ENCODE measurements around the gene SORCS3. TPM values are rescaled to one million over a fixed set of nuclear protein-coding genes. Genes with fewer than 3 reads are reported as not detected.

SORCS3 gene
- total and polyA plus RNA-seq, 9 of the 15 experiments (the other 6 are each of a cell fraction or from before 2014, with no cell fraction given): not detected

GRCh38 chr10:104910712-104911111 is 269.6 kb downstream of the SORCS3 start:
- FAIRE-seq (no peak), DNase-seq (ENCODE audit: extremely low read depth in 1 of 4, low spot score in 3 of 4) (no peak), ATAC-seq (no peak)
- ChIA-PET CTCF (ENCODE audit: low intra/inter-chr PET ratio) (no interaction called here), POLR2A (no interaction called here)
- no peak overlapping the region for H3K9ac ChIP-seq (ENCODE audit: insufficient read depth in 1 of 2, low read depth in 2 of 2, low read length in 2 of 2)
- no peak for TF ChIP-seq FOXK2 (conservative IDR thresholded peaks at IDR 0.05 in 1 of 2, IDR thresholded peaks at IDR 0.05 in 1 of 2; ENCODE audit: low read depth in 2 of 2)
- peak; percentile 50 for TF ChIP-seq NFIC (IDR thresholded peaks at IDR 0.05)
- no TSS peak for BruUV-seq (replicated peaks)
- H3K27me3 ChIP-seq (ENCODE audit: control insufficient read depth in 2 of 2, insufficient read depth in 2 of 2, low read length in 2 of 2): no peaks in the 10 kb centered on the region
- in situ Hi-C loops (cut with MboI): no loop called here
- H3K27ac ChIP-seq (ENCODE audit: extremely low read depth, low read depth, low read length): no peak overlapping the region
- no peak overlapping the region for H3K4me3 ChIP-seq
- 0% methylated on average over 3 of the region's 3 CpGs for WGBS (ENCODE audit: insufficient coverage, low coverage, missing lambda C conversion rate)
- H3K79me2 ChIP-seq (ENCODE audit: control insufficient read depth, insufficient read depth, low read length): no peaks in the 10 kb centered on the region
- no peaks in the 10 kb centered on the region for H3K9me1 ChIP-seq (ENCODE audit: control insufficient read depth, insufficient read depth, low read length)
- no peak overlapping the region for H3K4me2 ChIP-seq (ENCODE audit: insufficient read depth, low read length)
- no peaks in the 10 kb centered on the region for H3K4me1 ChIP-seq (replicated peaks in 1 of 2; ENCODE audit: control insufficient read depth in 2 of 2, insufficient read depth in 2 of 2, low read length in 2 of 2)
- H2AFZ ChIP-seq (ENCODE audit: low read depth, low read length): no peak overlapping the region
- H4K20me1 ChIP-seq (replicated peaks; ENCODE audit: control insufficient read depth, insufficient read depth, low read length): no peaks in the 10 kb centered on the region
- no peaks in the 10 kb centered on the region for H3K9me3 ChIP-seq (replicated peaks; ENCODE audit: control insufficient read depth, insufficient read depth, low read depth, low read length)
- intact Hi-C loops (cut with micrococcal nuclease): no loop called here
- no peaks in the 10 kb centered on the region for H3K36me3 ChIP-seq (ENCODE audit: control insufficient read depth, insufficient read depth, low read length)

- Histone ChIP-seq H3K4me3 (no peak overlapping the region), H3K4me1 (replicated peaks in 1 of 2; ENCODE audit: control insufficient read depth in 2 of 2, insufficient read depth in 2 of 2, low read length in 2 of 2) (no peaks in the 10 kb centered on the region), H3K9me1 (ENCODE audit: control insufficient read depth, insufficient read depth, low read length) (no peaks in the 10 kb centered on the region), H2AFZ (ENCODE audit: low read depth, low read length) (no peak overlapping the region), H3K36me3 (ENCODE audit: control insufficient read depth, insufficient read depth, low read length) (no peaks in the 10 kb centered on the region), H3K4me2 (ENCODE audit: insufficient read depth, low read length) (no peak overlapping the region), H3K79me2 (ENCODE audit: control insufficient read depth, insufficient read depth, low read length) (no peaks in the 10 kb centered on the region), H3K9ac (ENCODE audit: insufficient read depth in 1 of 2, low read depth in 2 of 2, low read length in 2 of 2) (no peak overlapping the region), H3K9me3 (replicated peaks; ENCODE audit: control insufficient read depth, insufficient read depth, low read depth, low read length) (no peaks in the 10 kb centered on the region), H3K27me3 (ENCODE audit: control insufficient read depth in 2 of 2, insufficient read depth in 2 of 2, low read length in 2 of 2) (no peaks in the 10 kb centered on the region), H4K20me1 (replicated peaks; ENCODE audit: control insufficient read depth, insufficient read depth, low read length) (no peaks in the 10 kb centered on the region), H3K27ac (ENCODE audit: extremely low read depth, low read depth, low read length) (no peak overlapping the region)
- ChIA-PET POLR2A (no interaction called here), CTCF (ENCODE audit: low intra/inter-chr PET ratio) (no interaction called here)
- TF ChIP-seq C11orf30 (IDR thresholded peaks at IDR 0.05; ENCODE audit: low read depth) (peak; percentile 38; the same call in 1 of the 2 replicates), ELK1 (CRISPR knock-in tag; IDR thresholded peaks at IDR 0.05) (no peak), ZFP36 (IDR thresholded peaks at IDR 0.05; ENCODE audit: low read depth, low read length, partially characterized antibody) (no peak), MAFK (IDR thresholded peaks at IDR 0.05; ENCODE audit: low read length) (peak; percentile 60; the same call in 1 of the 2 replicates), MAFF (IDR thresholded peaks at IDR 0.05; ENCODE audit: low read length) (peak; percentile 41; the same call in 1 of the 2 replicates), MAFG (tag; conservative IDR thresholded peaks at IDR 0.05) (peak; percentile 39; the same call in 1 of the 2 replicates), EGR1 (conservative IDR thresholded peaks at IDR 0.05) (no peak), ZNF316 (IDR thresholded peaks at IDR 0.05) (peak; percentile 51; the same call in 1 of the 2 replicates)
- no peak for ATAC-seq
- DNase-seq (ENCODE audit: extremely low read depth in 1 of 4, low spot score in 3 of 4): no peak
- BruUV-seq (replicated peaks): no TSS peak
- 0% methylated on average over 2 of the region's 2 CpGs for WGBS (ENCODE audit: insufficient coverage, low coverage, missing lambda C conversion rate)
- FAIRE-seq: no peak
- in situ Hi-C loops (cut with MboI): no loop called here
- intact Hi-C loops (cut with micrococcal nuclease): no loop called here
These were observed 272.3 kb downstream of the SORCS3 start for GRCh38 chr10:104913390-104913789.

Measured in K562 (cell line).